DMS153 (cell line): ENCODE results near the gene CDK5RAP3.
"Not testable (repeated sequence)": the region's sequence is repeated elsewhere in the genome, so short reads cannot be mapped to it uniquely, and the experiment has no call there.

Experiments
- DNase-seq: peaks from one replicate; lab custom pipeline; 2025; lab: John Stamatoyannopoulos, UW

CDK5RAP3 gene

GRCh38 chr17:47975189-47975822 lies 4.4 kb downstream of the CDK5RAP3 start:
- no peak for DNase-seq

GRCh38 chr17:47975823-47976205 lies 4.9 kb downstream of the CDK5RAP3 start:
- no peak for DNase-seq

- no peak for DNase-seq
These were observed 7.4 kb downstream of the CDK5RAP3 start for GRCh38 chr17:47978324-47978723.

- no peak for DNase-seq
These were observed 9.6 kb downstream of the CDK5RAP3 start for GRCh38 chr17:47980541-47980940.

GRCh38 chr17:47981462-47981861 lies 10.5 kb downstream of the CDK5RAP3 start:
- no peak for DNase-seq

- DNase-seq = no peak
These were observed 11.2 kb downstream of the CDK5RAP3 start for GRCh38 chr17:47982091-47982617.

GRCh38 chr17:47982645-47983390 lies 11.9 kb downstream of the CDK5RAP3 start:
- no peak for DNase-seq

GRCh38 chr17:47983492-47984223 lies 12.7 kb downstream of the CDK5RAP3 start:
- no peak for DNase-seq

- DNase-seq = no peak
These were observed 15.6 kb downstream of the CDK5RAP3 start for GRCh38 chr17:47986520-47986919.

- peak; percentile 11 for DNase-seq
These were observed 16.4 kb downstream of the CDK5RAP3 start for GRCh38 chr17:47987240-47987835.

GRCh38 chr17:47988445-47988844 lies 17.5 kb downstream of the CDK5RAP3 start:
- not testable (repeated sequence) for DNase-seq

GRCh38 chr17:47989159-47989558 lies 18.2 kb downstream of the CDK5RAP3 start:
- no peak for DNase-seq

- no peak for DNase-seq
These were observed 18.8 kb downstream of the CDK5RAP3 start for GRCh38 chr17:47989700-47990099.

- no peak for DNase-seq
These were observed 20.2 kb downstream of the CDK5RAP3 start for GRCh38 chr17:47990962-47991731.

- no peak for DNase-seq
These were observed 21.3 kb downstream of the CDK5RAP3 start for GRCh38 chr17:47992216-47992615.

GRCh38 chr17:47993031-47993564 lies 22.2 kb downstream of the CDK5RAP3 start:
- no peak for DNase-seq

GRCh38 chr17:47993964-47994363 lies 23.1 kb downstream of the CDK5RAP3 start:
- DNase-seq = no peak

GRCh38 chr17:47994724-47995123 lies 23.8 kb downstream of the CDK5RAP3 start:
- no peak for DNase-seq

GRCh38 chr17:47995241-47995935 lies 24.5 kb downstream of the CDK5RAP3 start:
- no peak for DNase-seq

GRCh38 chr17:47996201-47996600 lies 25.3 kb downstream of the CDK5RAP3 start:
- no peak for DNase-seq

- no peak for DNase-seq
These were observed 26.7 kb downstream of the CDK5RAP3 start for GRCh38 chr17:47997586-47997985.
